ENCODE measurements around the gene SNRPA.

DNA sequence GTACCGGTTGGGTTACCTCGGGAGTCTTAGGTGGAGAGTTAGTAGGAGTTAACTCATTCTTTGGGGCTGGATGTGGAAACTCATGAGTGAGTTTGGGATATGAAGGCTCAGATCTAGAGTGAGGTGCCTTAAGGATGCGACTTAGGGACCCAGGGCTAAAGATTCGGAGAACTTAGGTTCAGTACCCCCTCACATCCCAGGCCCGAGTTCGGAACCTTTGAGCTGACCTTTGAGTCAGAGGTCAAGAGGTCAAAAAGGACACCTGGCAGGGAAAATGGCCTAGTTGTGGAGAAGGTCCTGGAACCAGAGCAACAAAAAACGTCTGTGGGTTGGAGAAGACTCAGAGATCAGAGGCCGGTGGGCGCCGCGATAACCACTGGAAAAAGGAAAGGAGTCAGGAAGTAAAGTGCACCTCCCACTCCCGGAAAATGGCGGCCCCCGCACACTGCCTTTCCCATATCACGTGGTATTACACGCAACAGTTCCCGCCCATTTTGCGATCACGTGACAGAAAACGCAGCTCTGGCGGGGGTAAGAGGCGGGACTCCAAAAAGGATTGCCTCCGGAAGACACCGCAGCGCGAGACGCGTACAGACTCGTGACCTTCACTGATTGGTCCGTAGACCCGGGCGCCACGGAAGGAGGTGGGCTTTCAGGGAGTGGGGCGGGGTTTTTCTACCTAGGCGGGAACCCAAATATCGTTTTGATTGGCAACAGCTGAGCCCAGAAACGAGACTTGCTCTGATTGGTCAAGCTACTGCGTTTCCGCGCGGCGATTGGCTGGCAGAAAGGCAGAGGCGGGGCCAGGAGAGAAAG, 737 bp upstream of the SNRPA start, which contains the start of gene ACTMAP:
- peak; percentile 64 for TF ChIP-seq POLR2A (IDR thresholded peaks at IDR 0.05; ENCODE audit: low read depth)
- TF ChIP-seq, protein P1, sequence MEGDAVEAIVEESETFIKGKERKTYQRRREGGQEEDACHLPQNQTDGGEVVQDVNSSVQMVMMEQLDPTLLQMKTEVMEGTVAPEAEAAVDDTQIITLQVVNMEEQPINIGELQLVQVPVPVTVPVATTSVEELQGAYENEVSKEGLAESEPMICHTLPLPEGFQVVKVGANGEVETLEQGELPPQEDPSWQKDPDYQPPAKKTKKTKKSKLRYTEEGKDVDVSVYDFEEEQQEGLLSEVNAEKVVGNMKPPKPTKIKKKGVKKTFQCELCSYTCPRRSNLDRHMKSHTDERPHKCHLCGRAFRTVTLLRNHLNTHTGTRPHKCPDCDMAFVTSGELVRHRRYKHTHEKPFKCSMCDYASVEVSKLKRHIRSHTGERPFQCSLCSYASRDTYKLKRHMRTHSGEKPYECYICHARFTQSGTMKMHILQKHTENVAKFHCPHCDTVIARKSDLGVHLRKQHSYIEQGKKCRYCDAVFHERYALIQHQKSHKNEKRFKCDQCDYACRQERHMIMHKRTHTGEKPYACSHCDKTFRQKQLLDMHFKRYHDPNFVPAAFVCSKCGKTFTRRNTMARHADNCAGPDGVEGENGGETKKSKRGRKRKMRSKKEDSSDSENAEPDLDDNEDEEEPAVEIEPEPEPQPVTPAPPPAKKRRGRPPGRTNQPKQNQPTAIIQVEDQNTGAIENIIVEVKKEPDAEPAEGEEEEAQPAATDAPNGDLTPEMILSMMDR (IDR thresholded peaks at IDR 0.05), result no peak
- TF ChIP-seq POLR2AphosphoS5 (IDR thresholded peaks at IDR 0.05), result peak; percentile 94 to 98

All from esophagus muscularis mucosa (tissue), 3 donors.